ENCODE data around the gene TBC1D22A. TPM values are rescaled to one million over a fixed set of nuclear protein-coding genes. Genes with fewer than 3 reads are reported as not detected.

Gene TBC1D22A
- polyA plus RNA-seq, 2 donors: 15.1 to 17.4 TPM

- Histone ChIP-seq H3K4me1 (ENCODE audit: control insufficient read depth in 2 of 2, insufficient read depth in 2 of 2, low read length in 1 of 2) (no peaks in the 10 kb centered on the region), H3K4me3 (ENCODE audit: low read depth in 1 of 2, low read length in 2 of 2) (no peak overlapping the region), H3K27ac (ENCODE audit: low read depth in 2 of 2, low read length in 1 of 2) (no peak overlapping the region), H3K36me3 (ENCODE audit: control insufficient read depth in 2 of 2, insufficient read depth in 2 of 2, low read length in 1 of 2) (peaks cover 0 to 16% of the 10 kb centered on the region in 2 donors), H3K9me3 (ENCODE audit: control insufficient read depth in 2 of 2, insufficient read depth in 1 of 2, low read depth in 1 of 2, low read length in 1 of 2) (no peaks in the 10 kb centered on the region), H3K27me3 (ENCODE audit: control insufficient read depth in 1 of 2, insufficient read depth in 2 of 2, low read length in 2 of 2) (no peaks in the 10 kb centered on the region)
- WGBS, 2 donors: 90 to 91% methylated on average over 9 of the region's 9 CpGs
Observed at GRCh38 chr22:47001288-47001687, 238.8 kb downstream of the TBC1D22A start.

- no peaks in the 10 kb centered on the region for H3K27me3 ChIP-seq (ENCODE audit: control insufficient read depth in 1 of 2, insufficient read depth in 2 of 2, low read length in 2 of 2)
- no peak overlapping the region for H3K4me3 ChIP-seq (ENCODE audit: low read depth in 1 of 2, low read length in 2 of 2)
- H3K27ac ChIP-seq (ENCODE audit: low read depth in 2 of 2, low read length in 1 of 2): no peak overlapping the region
- peaks cover 0 to 17% of the 10 kb centered on the region in 2 donors for H3K36me3 ChIP-seq (ENCODE audit: control insufficient read depth in 2 of 2, insufficient read depth in 2 of 2, low read length in 1 of 2)
- WGBS, 2 donors: 86 to 88% methylated on average over 8 of the region's 8 CpGs
- H3K4me1 ChIP-seq (ENCODE audit: control insufficient read depth in 2 of 2, insufficient read depth in 2 of 2, low read length in 1 of 2): no peaks in the 10 kb centered on the region
- H3K9me3 ChIP-seq (ENCODE audit: control insufficient read depth in 2 of 2, insufficient read depth in 1 of 2, low read depth in 1 of 2, low read length in 1 of 2): no peaks in the 10 kb centered on the region
Observed at GRCh38 chr22:47002692-47003091, 240.2 kb downstream of the TBC1D22A start.

- no peaks in the 10 kb centered on the region for H3K4me1 ChIP-seq (ENCODE audit: control insufficient read depth in 2 of 2, insufficient read depth in 2 of 2, low read length in 1 of 2)
- WGBS, 2 donors: 92 to 95% methylated on average over 8 of the region's 8 CpGs
- no peak overlapping the region for H3K27ac ChIP-seq (ENCODE audit: low read depth in 2 of 2, low read length in 1 of 2)
- H3K9me3 ChIP-seq (ENCODE audit: control insufficient read depth in 2 of 2, insufficient read depth in 1 of 2, low read depth in 1 of 2, low read length in 1 of 2): no peaks in the 10 kb centered on the region
- peaks cover 0 to 28% of the 10 kb centered on the region in 2 donors for H3K36me3 ChIP-seq (ENCODE audit: control insufficient read depth in 2 of 2, insufficient read depth in 2 of 2, low read length in 1 of 2)
- no peak overlapping the region for H3K4me3 ChIP-seq (ENCODE audit: low read depth in 1 of 2, low read length in 2 of 2)
- no peaks in the 10 kb centered on the region for H3K27me3 ChIP-seq (ENCODE audit: control insufficient read depth in 1 of 2, insufficient read depth in 2 of 2, low read length in 2 of 2)
Observed at GRCh38 chr22:47005506-47006408, 243.3 kb downstream of the TBC1D22A start.

- Histone ChIP-seq H3K27me3 (ENCODE audit: control insufficient read depth in 1 of 2, insufficient read depth in 2 of 2, low read length in 2 of 2) (no peaks in the 10 kb centered on the region), H3K27ac (ENCODE audit: low read depth in 2 of 2, low read length in 1 of 2) (no peak overlapping the region), H3K4me1 (ENCODE audit: control insufficient read depth in 2 of 2, insufficient read depth in 2 of 2, low read length in 1 of 2) (no peaks in the 10 kb centered on the region), H3K4me3 (ENCODE audit: low read depth in 1 of 2, low read length in 2 of 2) (no peak overlapping the region), H3K36me3 (ENCODE audit: control insufficient read depth in 2 of 2, insufficient read depth in 2 of 2, low read length in 1 of 2) (peaks cover 0 to 30% of the 10 kb centered on the region in 2 donors), H3K9me3 (ENCODE audit: control insufficient read depth in 2 of 2, insufficient read depth in 1 of 2, low read depth in 1 of 2, low read length in 1 of 2) (no peaks in the 10 kb centered on the region)
- WGBS, 2 donors: 89 to 92% methylated on average over 15 of the region's 15 CpGs
Observed at GRCh38 chr22:47006433-47006832, 244.0 kb downstream of the TBC1D22A start.

- Histone ChIP-seq H3K9me3 (ENCODE audit: control insufficient read depth in 2 of 2, insufficient read depth in 1 of 2, low read depth in 1 of 2, low read length in 1 of 2) (no peaks in the 10 kb centered on the region), H3K36me3 (ENCODE audit: control insufficient read depth in 2 of 2, insufficient read depth in 2 of 2, low read length in 1 of 2) (peaks cover 0 to 30% of the 10 kb centered on the region in 2 donors), H3K4me3 (ENCODE audit: low read depth in 1 of 2, low read length in 2 of 2) (no peak overlapping the region), H3K4me1 (ENCODE audit: control insufficient read depth in 2 of 2, insufficient read depth in 2 of 2, low read length in 1 of 2) (no peaks in the 10 kb centered on the region), H3K27me3 (ENCODE audit: control insufficient read depth in 1 of 2, insufficient read depth in 2 of 2, low read length in 2 of 2) (no peaks in the 10 kb centered on the region), H3K27ac (ENCODE audit: low read depth in 2 of 2, low read length in 1 of 2) (no peak overlapping the region)
- 95 to 98% methylated on average over 5 of the region's 5 CpGs for WGBS, 2 donors
Observed at GRCh38 chr22:47006869-47007268, 244.4 kb downstream of the TBC1D22A start.

GRCh38 chr22:47007496-47007895, 245.0 kb downstream of the TBC1D22A start:
- Histone ChIP-seq H3K36me3 (ENCODE audit: control insufficient read depth in 2 of 2, insufficient read depth in 2 of 2, low read length in 1 of 2) (peaks cover 0 to 30% of the 10 kb centered on the region in 2 donors), H3K4me3 (ENCODE audit: low read depth in 1 of 2, low read length in 2 of 2) (no peak overlapping the region), H3K9me3 (ENCODE audit: control insufficient read depth in 2 of 2, insufficient read depth in 1 of 2, low read depth in 1 of 2, low read length in 1 of 2) (no peaks in the 10 kb centered on the region), H3K4me1 (ENCODE audit: control insufficient read depth in 2 of 2, insufficient read depth in 2 of 2, low read length in 1 of 2) (no peaks in the 10 kb centered on the region), H3K27me3 (ENCODE audit: control insufficient read depth in 1 of 2, insufficient read depth in 2 of 2, low read length in 2 of 2) (no peaks in the 10 kb centered on the region), H3K27ac (ENCODE audit: low read depth in 2 of 2, low read length in 1 of 2) (no peak overlapping the region)
- WGBS, 2 donors: 96 to 98% methylated on average over 2 of the region's 2 CpGs

- peaks cover 0 to 31% of the 10 kb centered on the region in 2 donors for H3K36me3 ChIP-seq (ENCODE audit: control insufficient read depth in 2 of 2, insufficient read depth in 2 of 2, low read length in 1 of 2)
- no peaks in the 10 kb centered on the region for H3K4me1 ChIP-seq (ENCODE audit: control insufficient read depth in 2 of 2, insufficient read depth in 2 of 2, low read length in 1 of 2)
- 93 to 96% methylated on average over 5 of the region's 5 CpGs for WGBS, 2 donors
- no peaks in the 10 kb centered on the region for H3K27me3 ChIP-seq (ENCODE audit: control insufficient read depth in 1 of 2, insufficient read depth in 2 of 2, low read length in 2 of 2)
- H3K27ac ChIP-seq (ENCODE audit: low read depth in 2 of 2, low read length in 1 of 2): no peak overlapping the region
- no peak overlapping the region for H3K4me3 ChIP-seq (ENCODE audit: low read depth in 1 of 2, low read length in 2 of 2)
- H3K9me3 ChIP-seq (ENCODE audit: control insufficient read depth in 2 of 2, insufficient read depth in 1 of 2, low read depth in 1 of 2, low read length in 1 of 2): no peaks in the 10 kb centered on the region
Observed at GRCh38 chr22:47008208-47008885, 245.9 kb downstream of the TBC1D22A start.

- Histone ChIP-seq H3K4me1 (ENCODE audit: control insufficient read depth in 2 of 2, insufficient read depth in 2 of 2, low read length in 1 of 2) (no peaks in the 10 kb centered on the region), H3K27me3 (ENCODE audit: control insufficient read depth in 1 of 2, insufficient read depth in 2 of 2, low read length in 2 of 2) (no peaks in the 10 kb centered on the region)
- WGBS, 2 donors: 92 to 95% methylated on average over 8 of the region's 8 CpGs
Observed at GRCh38 chr22:47009304-47010101, 247.1 kb downstream of the TBC1D22A start.

GRCh38 chr22:47010211-47010610, 247.8 kb downstream of the TBC1D22A start:
- Histone ChIP-seq H3K9me3 (ENCODE audit: control insufficient read depth in 2 of 2, insufficient read depth in 1 of 2, low read depth in 1 of 2, low read length in 1 of 2) (no peaks in the 10 kb centered on the region), H3K27me3 (ENCODE audit: control insufficient read depth in 1 of 2, insufficient read depth in 2 of 2, low read length in 2 of 2) (no peaks in the 10 kb centered on the region), H3K4me3 (ENCODE audit: low read depth in 1 of 2, low read length in 2 of 2) (no peak overlapping the region), H3K4me1 (ENCODE audit: control insufficient read depth in 2 of 2, insufficient read depth in 2 of 2, low read length in 1 of 2) (no peaks in the 10 kb centered on the region), H3K27ac (ENCODE audit: low read depth in 2 of 2, low read length in 1 of 2) (no peak overlapping the region), H3K36me3 (ENCODE audit: control insufficient read depth in 2 of 2, insufficient read depth in 2 of 2, low read length in 1 of 2) (peaks cover 0 to 26% of the 10 kb centered on the region in 2 donors)
- 93 to 95% methylated on average over 10 of the region's 10 CpGs for WGBS, 2 donors

More at GRCh38 chr22:47009304-47010101, 247.1 kb downstream of the TBC1D22A start:
- Histone ChIP-seq H3K27ac (ENCODE audit: low read depth in 2 of 2, low read length in 1 of 2) (no peak overlapping the region), H3K9me3 (ENCODE audit: control insufficient read depth in 2 of 2, insufficient read depth in 1 of 2, low read depth in 1 of 2, low read length in 1 of 2) (no peaks in the 10 kb centered on the region), H3K4me3 (ENCODE audit: low read depth in 1 of 2, low read length in 2 of 2) (no peak overlapping the region), H3K36me3 (ENCODE audit: control insufficient read depth in 2 of 2, insufficient read depth in 2 of 2, low read length in 1 of 2) (peaks cover 0 to 26% of the 10 kb centered on the region in 2 donors)
